Ureter (tissue), 1 donor: Measurements from ENCODE around the gene POLL. TPM values are rescaled to one million over a fixed set of nuclear protein-coding genes. Genes with fewer than 3 reads are reported as not detected.

Experiments
- DNase-seq: peaks from one replicate; pipeline ENCODE4 v3.0.0-alpha.2; 2020; ENCODE audit warnings: low spot score
- total RNA-seq: library from RNA; stranded (reverse); gene quantifications from one replicate; pipeline ENCODE4 v1.2.4, GENCODE V29; 2023
- donor health status: DM: yes; HTN: yes; CAD: no.

The POLL gene
- total RNA-seq, 1 donor from 2014 or later: 35.9 TPM

GRCh38 chr10:101573885-101574753, 13.9 kb downstream of the POLL start:
- DNase-seq: no peak

- no peak for DNase-seq
Measured at GRCh38 chr10:101572785-101573184, 15.3 kb downstream of the POLL start.

- no peak for DNase-seq
Measured at GRCh38 chr10:101572126-101572525, 15.9 kb downstream of the POLL start.

- no peak for DNase-seq
Measured at GRCh38 chr10:101571271-101571925, 16.7 kb downstream of the POLL start.

GRCh38 chr10:101570428-101571270, 17.4 kb downstream of the POLL start:
- no peak for DNase-seq

- DNase-seq: peak; percentile 78
Measured at GRCh38 chr10:101569622-101570427, 18.2 kb downstream of the POLL start.

- no peak for DNase-seq
Measured at GRCh38 chr10:101569323-101569621, 18.8 kb downstream of the POLL start.

GRCh38 chr10:101568054-101568745, 19.9 kb downstream of the POLL start:
- DNase-seq: no peak

- no peak for DNase-seq
Measured at GRCh38 chr10:101567165-101568006, 20.7 kb downstream of the POLL start.

GRCh38 chr10:101566333-101567164, 21.5 kb downstream of the POLL start:
- no peak for DNase-seq

- no peak for DNase-seq
Measured at GRCh38 chr10:101565936-101566332, 22.1 kb downstream of the POLL start.

GRCh38 chr10:101565370-101565900, 22.6 kb downstream of the POLL start:
- DNase-seq: peak; percentile 31

GRCh38 chr10:101564490-101564991, 23.5 kb downstream of the POLL start:
- DNase-seq: peak; percentile 34

GRCh38 chr10:101563497-101564040, 24.5 kb downstream of the POLL start:
- peak; percentile 29 for DNase-seq

GRCh38 chr10:101563007-101563406, 25.1 kb downstream of the POLL start:
- DNase-seq: no peak

- no peak for DNase-seq
Measured at GRCh38 chr10:101562231-101562630, 25.8 kb downstream of the POLL start.

GRCh38 chr10:101561068-101561915, 26.8 kb downstream of the POLL start:
- no peak for DNase-seq
